Measurements from ENCODE around the gene CLEC6A. TPM values are rescaled to one million over a fixed set of nuclear protein-coding genes. Genes with fewer than 3 reads are reported as not detected.

CLEC6A gene
- total and polyA plus RNA-seq, 12 donors = 0.14 TPM; not detected in 11

DNA sequence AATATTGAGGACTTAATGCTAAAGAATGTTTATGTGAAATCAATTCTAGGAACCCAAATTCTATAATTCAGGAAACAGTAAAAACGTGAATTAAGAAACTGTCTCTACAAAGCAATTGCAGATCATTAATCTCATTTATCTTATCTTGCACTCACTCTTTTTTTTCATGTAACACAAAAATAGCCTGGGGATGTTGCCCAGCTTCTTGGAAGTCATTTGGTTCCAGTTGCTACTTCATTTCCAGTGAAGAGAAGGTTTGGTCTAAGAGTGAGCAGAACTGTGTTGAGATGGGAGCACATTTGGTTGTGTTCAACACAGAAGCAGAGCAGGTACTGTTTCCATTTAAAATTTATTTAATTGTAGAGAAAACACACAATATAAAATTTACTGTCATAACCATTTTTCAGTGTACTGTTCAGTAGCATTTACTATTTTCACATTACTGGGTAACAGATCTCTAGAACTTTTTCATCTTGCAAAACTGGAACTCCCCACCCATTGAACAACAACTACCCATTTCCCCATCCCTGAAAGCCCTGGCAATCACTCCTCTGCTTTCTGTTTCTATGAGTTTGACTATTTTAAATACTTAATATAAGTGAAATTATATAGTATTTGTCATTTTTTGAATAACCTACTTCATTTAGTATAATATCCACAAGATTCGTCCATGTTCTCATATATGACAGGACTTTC is 9.7 kb downstream of the CLEC6A start:
- DNase-seq (no peak), ATAC-seq (no peak)
- Histone ChIP-seq H3K4me3 (no peak overlapping the region), H3K36me3 (no peaks in the 10 kb centered on the region), H3K27ac (peak overlapping the region in 1 of 10 donors; percentile 48), H3K27me3 (peaks cover 0 to 15% (median 0%) of the 10 kb centered on the region in 7 donors), H3K4me1 (peaks cover 0 to 6% (median 0%) of the 10 kb centered on the region in 9 donors), H3K9me3 (peaks cover 0 to 16% (median 4%) of the 10 kb centered on the region in 11 donors)
- 0% methylated on average over 2 of the region's 2 CpGs for WGBS, 2 donors
- TF ChIP-seq, protein P1, sequence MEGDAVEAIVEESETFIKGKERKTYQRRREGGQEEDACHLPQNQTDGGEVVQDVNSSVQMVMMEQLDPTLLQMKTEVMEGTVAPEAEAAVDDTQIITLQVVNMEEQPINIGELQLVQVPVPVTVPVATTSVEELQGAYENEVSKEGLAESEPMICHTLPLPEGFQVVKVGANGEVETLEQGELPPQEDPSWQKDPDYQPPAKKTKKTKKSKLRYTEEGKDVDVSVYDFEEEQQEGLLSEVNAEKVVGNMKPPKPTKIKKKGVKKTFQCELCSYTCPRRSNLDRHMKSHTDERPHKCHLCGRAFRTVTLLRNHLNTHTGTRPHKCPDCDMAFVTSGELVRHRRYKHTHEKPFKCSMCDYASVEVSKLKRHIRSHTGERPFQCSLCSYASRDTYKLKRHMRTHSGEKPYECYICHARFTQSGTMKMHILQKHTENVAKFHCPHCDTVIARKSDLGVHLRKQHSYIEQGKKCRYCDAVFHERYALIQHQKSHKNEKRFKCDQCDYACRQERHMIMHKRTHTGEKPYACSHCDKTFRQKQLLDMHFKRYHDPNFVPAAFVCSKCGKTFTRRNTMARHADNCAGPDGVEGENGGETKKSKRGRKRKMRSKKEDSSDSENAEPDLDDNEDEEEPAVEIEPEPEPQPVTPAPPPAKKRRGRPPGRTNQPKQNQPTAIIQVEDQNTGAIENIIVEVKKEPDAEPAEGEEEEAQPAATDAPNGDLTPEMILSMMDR (IDR thresholded peaks at IDR 0.05) = no peak
- intact Hi-C loops (cut with DNase I) = no loop called here

GRCh38 chr12:8466241-8466640 is 10.5 kb downstream of the CLEC6A start:
- H3K27ac ChIP-seq = peak overlapping the region in 1 of 10 donors; percentile 48
- ATAC-seq = no peak
- intact Hi-C loops (cut with DNase I) = no loop called here

DNA sequence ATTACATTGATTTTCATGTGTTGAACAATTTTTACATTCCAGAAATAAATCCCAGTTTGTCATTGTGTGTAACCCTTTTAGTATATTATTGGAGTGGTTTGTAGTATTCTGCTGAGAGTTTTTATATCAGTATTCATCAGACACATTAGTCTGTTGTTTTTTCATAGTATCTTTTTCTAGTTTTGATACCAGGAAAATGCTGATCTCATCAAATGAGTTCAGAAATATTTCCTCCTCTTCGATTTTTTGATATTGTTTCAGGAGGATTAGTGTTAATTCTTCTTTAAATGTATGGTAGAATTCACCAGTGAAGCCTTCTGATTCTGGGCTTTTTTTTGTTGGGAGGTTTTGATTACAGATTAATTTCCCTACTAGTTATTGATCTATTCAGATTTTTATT is 15.3 kb downstream of the CLEC6A start:
- 59 to 70% methylated on average over 1 of the region's 1 CpG for WGBS, 2 donors
- TF ChIP-seq, protein P1 (IDR thresholded peaks at IDR 0.05) = no peak
- Histone ChIP-seq H3K27me3 (peaks cover 0 to 35% (median 5%) of the 10 kb centered on the region in 7 donors), H3K4me3 (no peak overlapping the region), H3K4me1 (peaks cover 0 to 1% (median 0%) of the 10 kb centered on the region in 9 donors), H3K9me3 (peaks cover 0 to 16% (median 4%) of the 10 kb centered on the region in 11 donors), H3K36me3 (no peaks in the 10 kb centered on the region), H3K27ac (no peak overlapping the region)
- ATAC-seq (no peak), DNase-seq (no peak)
- intact Hi-C loops (cut with DNase I) = no loop called here

More at GRCh38 chr12:8466241-8466640, 10.5 kb downstream of the CLEC6A start:
- no peak for DNase-seq
- TF ChIP-seq, protein P1 (IDR thresholded peaks at IDR 0.05) = no peak
- Histone ChIP-seq H3K27me3 (peaks cover 0 to 11% (median 0%) of the 10 kb centered on the region in 7 donors), H3K4me1 (peaks cover 0 to 6% (median 0%) of the 10 kb centered on the region in 9 donors), H3K36me3 (no peaks in the 10 kb centered on the region), H3K4me3 (no peak overlapping the region), H3K9me3 (peaks cover 0 to 16% (median 4%) of the 10 kb centered on the region in 11 donors)

GRCh38 chr12:8475508-8476203 is 19.9 kb downstream of the CLEC6A start:
- intact Hi-C loops (cut with DNase I) = no loop called here

More at GRCh38 chr12:8475508-8476203, 19.9 kb downstream of the CLEC6A start:
- no peaks in the 10 kb centered on the region for H3K36me3 ChIP-seq
- TF ChIP-seq, protein P1 (IDR thresholded peaks at IDR 0.05) = no peak
- no peak overlapping the region for H3K27ac ChIP-seq
- ATAC-seq = no peak
- no peak for DNase-seq
- H3K9me3 ChIP-seq = no peaks in the 10 kb centered on the region
- peaks cover 0 to 27% (median 0%) of the 10 kb centered on the region in 7 donors for H3K27me3 ChIP-seq
- no peak overlapping the region for H3K4me3 ChIP-seq
- no peaks in the 10 kb centered on the region for H3K4me1 ChIP-seq

All from heart right ventricle (tissue), 16 donors.